ENCODE data around the gene RBM28. TPM values are rescaled to one million over a fixed set of nuclear protein-coding genes. Genes with fewer than 3 reads are reported as not detected.

RBM28 gene
- total and polyA plus RNA-seq, 2 of the 8 experiments (the other 6 are each of a cell fraction or from before 2014, with no cell fraction given): 12.8 to 65.3 TPM

DNA sequence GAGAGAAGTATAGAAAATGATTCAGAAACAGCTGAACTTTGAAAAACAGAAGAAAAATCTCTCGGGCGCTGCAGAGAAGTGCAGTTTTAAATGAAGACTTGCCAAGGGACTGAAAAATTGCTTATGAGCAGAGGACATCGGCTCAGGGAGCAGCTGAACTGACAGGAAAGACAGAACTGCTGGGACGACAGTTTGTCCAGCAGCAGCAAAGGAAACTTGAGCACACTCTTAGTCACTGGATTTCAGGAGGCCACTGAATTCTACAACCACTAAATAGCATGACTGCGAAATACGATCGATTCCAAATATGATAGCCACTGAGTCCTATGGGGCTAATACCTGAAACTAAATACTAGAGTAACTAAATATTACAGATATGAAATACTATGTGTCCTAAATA lies 59.6 kb downstream of the RBM28 start:
- Histone ChIP-seq H3K9ac (replicated peaks in 1 of 4; ENCODE audit: extremely low read depth in 1 of 4, low read depth in 3 of 4, low read length in 3 of 4) (no peak overlapping the region), H4K20me1 (replicated peaks in 1 of 2; ENCODE audit: control insufficient read depth in 1 of 2, insufficient read depth in 2 of 2, low read length in 2 of 2) (no peaks in the 10 kb centered on the region), H2AFZ (ENCODE audit: low read length) (no peak overlapping the region), H2BK20ac (ENCODE audit: low read length) (no peak overlapping the region), H3K79me1 (ENCODE audit: low read depth, low read length) (no peaks in the 10 kb centered on the region), H3K14ac (ENCODE audit: insufficient read length) (no peak overlapping the region), H2BK5ac (ENCODE audit: low read depth, low read length) (no peak overlapping the region), H3K4ac (replicated peaks; ENCODE audit: insufficient read length, low read depth, low read length) (no peak overlapping the region), H4K5ac (ENCODE audit: insufficient read length, low read depth, low read length) (no peak overlapping the region), H3K4me1 (replicated peaks in 1 of 4; ENCODE audit: control insufficient read depth in 3 of 4, insufficient read depth in 4 of 4, low read length in 3 of 4) (no peaks in the 10 kb centered on the region), H3K36me3 (ENCODE audit: control insufficient read depth in 2 of 4, insufficient read depth in 4 of 4, low read length in 3 of 4) (no peaks in the 10 kb centered on the region), H2BK15ac (ENCODE audit: low read length) (no peak overlapping the region), H3K27me3 (replicated peaks in 1 of 4; ENCODE audit: control insufficient read depth in 3 of 4, extremely low read depth in 1 of 4, insufficient read depth in 3 of 4, low read length in 3 of 4) (0 out of 7 replicates have a peak, but pooled peaks cover 0 to 2% (median 0%) of the 10 kb centered on the region in 4 experiments), H4K8ac (ENCODE audit: extremely low read depth, insufficient read depth, low read length) (no peak overlapping the region), H3K9me3 (ENCODE audit: insufficient read depth in 2 of 2, low read depth in 1 of 2, low read length in 1 of 2) (peaks cover 0 to 4% of the 10 kb centered on the region in 2 experiments; a peak in 1 of 4 replicates), H3K27ac (ENCODE audit: low read depth, low read length) (no peak overlapping the region), H2AK5ac (ENCODE audit: low read depth, low read length) (no peak overlapping the region), H3K4me3 (ENCODE audit: extremely low read depth in 1 of 4, insufficient read depth in 2 of 4, low read depth in 3 of 4, low read length in 4 of 4) (no peak overlapping the region), H3K18ac (ENCODE audit: extremely low read depth, low read length) (no peak overlapping the region), H2BK120ac (replicated peaks; ENCODE audit: low read depth, low read length) (no peak overlapping the region), H2BK12ac (ENCODE audit: low read depth, low read length) (no peak overlapping the region), H3K79me2 (ENCODE audit: control insufficient read depth in 1 of 2, insufficient read depth in 2 of 2, low read length in 2 of 2) (no peaks in the 10 kb centered on the region), H3K23ac (ENCODE audit: insufficient read length) (no peak overlapping the region), H3K4me2 (ENCODE audit: insufficient read depth in 1 of 2, low read depth in 2 of 2, low read length in 2 of 2) (no peak overlapping the region), H4K91ac (replicated peaks; ENCODE audit: insufficient read length, low read length) (no peak overlapping the region), H3K56ac (replicated peaks; ENCODE audit: insufficient read length, low read depth, low read length) (no peak overlapping the region), H3K23me2 (ENCODE audit: low read depth, low read length) (no peaks in the 10 kb centered on the region)
- FAIRE-seq (no peak), DNase-seq (ENCODE audit: low read depth in 1 of 2, low spot score in 2 of 2) (no peak)
- CTCF ChIA-PET (ENCODE audit: partially characterized antibody): interaction anchor here (0.8 kb wide), 1 partner anchor 9 kb away, joined by 4 read pairs; no protein-coding TSS in a partner anchor
- WGBS, 2 experiments (ENCODE audit: extremely low coverage in 1 of 2, insufficient coverage in 1 of 2, insufficient read length in 1 of 2, insufficient replicate concordance in 2 of 2, low coverage in 1 of 2, low lambda C conversion rate in 2 of 2, missing lambda C conversion rate in 1 of 2): 94% methylated on average over 7 of the region's 7 CpGs; no CpG with 5 or more reads in 1 of the 2 experiments
- POLR2A ChIA-PET (ENCODE audit: partially characterized antibody): interaction anchor here (3.0 kb wide), 1 partner anchor 11 kb away, joined by 10 read pairs; no protein-coding TSS in a partner anchor
- TF ChIP-seq ASH2L (IDR thresholded peaks at IDR 0.05; ENCODE audit: low read length): no peak
- TF ChIP-seq CHD1 (IDR thresholded peaks at IDR 0.05; ENCODE audit: low read depth, low read length): no peak
- TF ChIP-seq SAP30 (IDR thresholded peaks at IDR 0.05; ENCODE audit: insufficient read depth, insufficient replicate concordance, low read length): no peak
- no peak for TF ChIP-seq POLR2A (IDR thresholded peaks at IDR 0.05; ENCODE audit: control extremely low read depth in 1 of 2, low read depth in 2 of 2, low read length in 2 of 2)
- no peak for TF ChIP-seq POU5F1 (IDR thresholded peaks at IDR 0.05; ENCODE audit: low read depth, low read length)
- TF ChIP-seq RFX5 (IDR thresholded peaks at IDR 0.05; ENCODE audit: borderline replicate concordance, low read depth, low read length): no peak
- TF ChIP-seq CREB1 (IDR thresholded peaks at IDR 0.05): no peak
- no peak for TF ChIP-seq CEBPB (IDR thresholded peaks at IDR 0.05; ENCODE audit: low read depth, low read length)
- TF ChIP-seq MAFK (IDR thresholded peaks at IDR 0.05; ENCODE audit: low read depth, low read length): no peak
- TF ChIP-seq KDM5A (IDR thresholded peaks at IDR 0.05; ENCODE audit: low read length): no peak
- no peak for TF ChIP-seq YY1 (IDR thresholded peaks at IDR 0.05; ENCODE audit: low read depth, low read length)
- no peak for TF ChIP-seq SIN3A (conservative IDR thresholded peaks at IDR 0.05 in 1 of 2, IDR thresholded peaks at IDR 0.05 in 1 of 2; ENCODE audit: low read depth in 1 of 2, low read length in 2 of 2)
- TF ChIP-seq, protein P1, sequence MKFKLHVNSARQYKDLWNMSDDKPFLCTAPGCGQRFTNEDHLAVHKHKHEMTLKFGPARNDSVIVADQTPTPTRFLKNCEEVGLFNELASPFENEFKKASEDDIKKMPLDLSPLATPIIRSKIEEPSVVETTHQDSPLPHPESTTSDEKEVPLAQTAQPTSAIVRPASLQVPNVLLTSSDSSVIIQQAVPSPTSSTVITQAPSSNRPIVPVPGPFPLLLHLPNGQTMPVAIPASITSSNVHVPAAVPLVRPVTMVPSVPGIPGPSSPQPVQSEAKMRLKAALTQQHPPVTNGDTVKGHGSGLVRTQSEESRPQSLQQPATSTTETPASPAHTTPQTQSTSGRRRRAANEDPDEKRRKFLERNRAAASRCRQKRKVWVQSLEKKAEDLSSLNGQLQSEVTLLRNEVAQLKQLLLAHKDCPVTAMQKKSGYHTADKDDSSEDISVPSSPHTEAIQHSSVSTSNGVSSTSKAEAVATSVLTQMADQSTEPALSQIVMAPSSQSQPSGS (IDR thresholded peaks at IDR 0.05; ENCODE audit: low read length): no peak
